Panc1 (cell line): ENCODE results near the gene ARHGAP6.

Experiments used
- POLR2AphosphoS5 ChIP-seq: IDR thresholded peaks from 2 replicates; pipeline ENCODE4 v1.6.1; 2012; ENCODE audit warnings: mild to moderate bottlenecking, low read depth, low read length, moderate library complexity
- TF ChIP-seq, protein P1 (sequence below): fragments of 450-650 bp; IDR thresholded peaks from 2 replicates; pipeline ENCODE4 v1.5.1; 2017; ENCODE audit warnings: mild to moderate bottlenecking
- TF ChIP-seq, protein P2 (sequence below), 2 experiments: IDR thresholded peaks; 2 replicates each; pipeline ENCODE4 v1.6.1; 2011 to 2012; ENCODE audit warnings: low read depth in 2 of 2, control low read depth in 1 of 2, low read length in 1 of 2, mild to moderate bottlenecking in 1 of 2, moderate library complexity in 1 of 2; ENCODE audit not compliant: insufficient read depth in 1 of 2

DNA sequence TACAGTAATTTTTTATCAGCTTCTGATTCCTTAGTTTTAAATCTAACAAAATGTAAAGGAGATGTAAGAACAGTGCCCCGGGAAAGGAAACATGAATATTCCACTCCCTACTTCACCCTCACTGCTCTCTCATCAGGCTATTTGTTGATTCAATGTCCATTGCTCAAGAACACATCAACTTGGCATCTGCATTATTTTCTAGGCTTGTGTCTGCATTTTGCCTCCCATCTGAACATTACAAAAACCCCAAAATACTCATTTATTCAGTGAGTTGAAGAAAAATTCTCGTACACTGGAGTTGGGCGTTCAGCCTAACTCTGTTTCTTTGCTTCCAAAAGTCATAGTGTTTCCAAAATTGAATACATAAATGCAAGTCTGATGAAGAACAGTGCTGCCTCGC, 25.6 kb downstream of the ARHGAP6 start:
- TF ChIP-seq, protein P1, sequence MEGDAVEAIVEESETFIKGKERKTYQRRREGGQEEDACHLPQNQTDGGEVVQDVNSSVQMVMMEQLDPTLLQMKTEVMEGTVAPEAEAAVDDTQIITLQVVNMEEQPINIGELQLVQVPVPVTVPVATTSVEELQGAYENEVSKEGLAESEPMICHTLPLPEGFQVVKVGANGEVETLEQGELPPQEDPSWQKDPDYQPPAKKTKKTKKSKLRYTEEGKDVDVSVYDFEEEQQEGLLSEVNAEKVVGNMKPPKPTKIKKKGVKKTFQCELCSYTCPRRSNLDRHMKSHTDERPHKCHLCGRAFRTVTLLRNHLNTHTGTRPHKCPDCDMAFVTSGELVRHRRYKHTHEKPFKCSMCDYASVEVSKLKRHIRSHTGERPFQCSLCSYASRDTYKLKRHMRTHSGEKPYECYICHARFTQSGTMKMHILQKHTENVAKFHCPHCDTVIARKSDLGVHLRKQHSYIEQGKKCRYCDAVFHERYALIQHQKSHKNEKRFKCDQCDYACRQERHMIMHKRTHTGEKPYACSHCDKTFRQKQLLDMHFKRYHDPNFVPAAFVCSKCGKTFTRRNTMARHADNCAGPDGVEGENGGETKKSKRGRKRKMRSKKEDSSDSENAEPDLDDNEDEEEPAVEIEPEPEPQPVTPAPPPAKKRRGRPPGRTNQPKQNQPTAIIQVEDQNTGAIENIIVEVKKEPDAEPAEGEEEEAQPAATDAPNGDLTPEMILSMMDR, result no peak
- TF ChIP-seq, protein P2, sequence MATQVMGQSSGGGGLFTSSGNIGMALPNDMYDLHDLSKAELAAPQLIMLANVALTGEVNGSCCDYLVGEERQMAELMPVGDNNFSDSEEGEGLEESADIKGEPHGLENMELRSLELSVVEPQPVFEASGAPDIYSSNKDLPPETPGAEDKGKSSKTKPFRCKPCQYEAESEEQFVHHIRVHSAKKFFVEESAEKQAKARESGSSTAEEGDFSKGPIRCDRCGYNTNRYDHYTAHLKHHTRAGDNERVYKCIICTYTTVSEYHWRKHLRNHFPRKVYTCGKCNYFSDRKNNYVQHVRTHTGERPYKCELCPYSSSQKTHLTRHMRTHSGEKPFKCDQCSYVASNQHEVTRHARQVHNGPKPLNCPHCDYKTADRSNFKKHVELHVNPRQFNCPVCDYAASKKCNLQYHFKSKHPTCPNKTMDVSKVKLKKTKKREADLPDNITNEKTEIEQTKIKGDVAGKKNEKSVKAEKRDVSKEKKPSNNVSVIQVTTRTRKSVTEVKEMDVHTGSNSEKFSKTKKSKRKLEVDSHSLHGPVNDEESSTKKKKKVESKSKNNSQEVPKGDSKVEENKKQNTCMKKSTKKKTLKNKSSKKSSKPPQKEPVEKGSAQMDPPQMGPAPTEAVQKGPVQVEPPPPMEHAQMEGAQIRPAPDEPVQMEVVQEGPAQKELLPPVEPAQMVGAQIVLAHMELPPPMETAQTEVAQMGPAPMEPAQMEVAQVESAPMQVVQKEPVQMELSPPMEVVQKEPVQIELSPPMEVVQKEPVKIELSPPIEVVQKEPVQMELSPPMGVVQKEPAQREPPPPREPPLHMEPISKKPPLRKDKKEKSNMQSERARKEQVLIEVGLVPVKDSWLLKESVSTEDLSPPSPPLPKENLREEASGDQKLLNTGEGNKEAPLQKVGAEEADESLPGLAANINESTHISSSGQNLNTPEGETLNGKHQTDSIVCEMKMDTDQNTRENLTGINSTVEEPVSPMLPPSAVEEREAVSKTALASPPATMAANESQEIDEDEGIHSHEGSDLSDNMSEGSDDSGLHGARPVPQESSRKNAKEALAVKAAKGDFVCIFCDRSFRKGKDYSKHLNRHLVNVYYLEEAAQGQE (IDR thresholded peaks at IDR 0.05; ENCODE audit: insufficient read depth in 1 of 2, low read depth in 2 of 2, low read length in 1 of 2), result no peak
- TF ChIP-seq POLR2AphosphoS5, result no peak
